ENCODE results near the gene HECTD3. TPM values are rescaled to one million over a fixed set of nuclear protein-coding genes. Genes with fewer than 3 reads are reported as not detected.

Gene HECTD3
- total RNA-seq (2014; rRNA removed; shearing (Covaris generic)): 16.4 and 30.4 TPM in 2 replicates

- Histone ChIP-seq H3K27ac (peak within 1 kb of the TSS; percentile 10), H3K27me3 (replicated peaks) (no peaks in the 10 kb centered on the region), H3K9me3 (replicated peaks) (no peaks in the 10 kb centered on the region), H3K4me3 (peak within 1 kb of the TSS; percentile 93), H3K4me1 (replicated peaks) (peaks cover 27% of the 10 kb centered on the region), H3K36me3 (peaks cover 73% of the 10 kb centered on the region)
- peak; percentile 78 to 79 for DNase-seq (ENCODE audit: low read depth in 1 of 2, low spot score in 2 of 2)
Observed at GRCh38 chr1:45010855-45011811, at the start of gene HECTD3. Gene HECTD3, minus strand, starts transcription at chr1:45011324. Its CDS starts 67 bp downstream, at chr1:45011257.

DNA sequence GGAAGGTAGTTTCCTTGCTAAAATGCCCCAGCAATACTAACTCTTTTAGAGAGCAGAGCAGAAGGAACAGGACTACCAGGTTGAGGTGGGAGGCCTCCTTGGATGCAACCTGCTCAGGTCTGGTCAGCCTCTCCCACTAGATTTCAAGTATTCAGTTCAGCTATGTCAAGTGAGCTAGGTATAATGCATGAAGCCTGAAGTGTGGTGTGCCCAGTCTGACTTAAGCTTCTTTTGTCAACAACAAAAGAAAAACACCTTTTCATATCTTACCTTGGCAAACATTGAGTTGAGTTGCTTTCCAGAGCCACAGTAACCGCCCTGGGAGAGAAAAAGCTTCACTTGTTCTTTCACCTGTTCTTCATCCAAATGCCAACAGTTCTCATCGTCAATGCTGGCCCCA, 48.7 kb upstream of the HECTD3 start:
- Histone ChIP-seq H3K27me3 (replicated peaks) (no peaks in the 10 kb centered on the region), H3K27ac (no peak overlapping the region), H3K4me3 (no peak overlapping the region), H3K9me3 (replicated peaks) (no peaks in the 10 kb centered on the region), H3K4me1 (replicated peaks) (no peaks in the 10 kb centered on the region), H3K36me3 (no peaks in the 10 kb centered on the region)
- no peak for DNase-seq (ENCODE audit: low read depth in 1 of 2, low spot score in 2 of 2)

DNA sequence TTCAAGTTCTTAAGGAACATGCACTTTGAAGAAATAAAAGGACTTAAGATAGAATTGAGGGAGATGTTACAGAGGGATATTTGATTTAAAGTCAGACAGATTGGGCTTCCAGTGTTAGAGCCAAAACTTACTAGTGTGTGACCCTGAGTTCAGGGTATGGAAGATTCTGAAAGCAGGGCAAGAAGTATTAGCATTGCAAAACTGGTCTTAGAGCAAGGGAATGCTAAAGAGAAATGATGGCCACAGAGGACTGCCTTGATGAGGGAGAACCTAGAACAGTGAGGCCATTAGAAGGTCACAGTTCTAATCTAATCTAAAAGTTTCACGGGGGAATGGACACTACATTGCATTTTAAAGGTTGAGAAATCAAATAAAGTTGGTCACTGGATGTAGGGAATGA, 46.4 kb upstream of the HECTD3 start:
- H3K4me3 ChIP-seq: no peak overlapping the region
- no peaks in the 10 kb centered on the region for H3K36me3 ChIP-seq
- no peak overlapping the region for H3K27ac ChIP-seq
- DNase-seq (ENCODE audit: low read depth in 1 of 2, low spot score in 2 of 2): no peak
- no peaks in the 10 kb centered on the region for H3K4me1 ChIP-seq (replicated peaks)
- no peaks in the 10 kb centered on the region for H3K27me3 ChIP-seq (replicated peaks)
- no peaks in the 10 kb centered on the region for H3K9me3 ChIP-seq (replicated peaks)

DNA sequence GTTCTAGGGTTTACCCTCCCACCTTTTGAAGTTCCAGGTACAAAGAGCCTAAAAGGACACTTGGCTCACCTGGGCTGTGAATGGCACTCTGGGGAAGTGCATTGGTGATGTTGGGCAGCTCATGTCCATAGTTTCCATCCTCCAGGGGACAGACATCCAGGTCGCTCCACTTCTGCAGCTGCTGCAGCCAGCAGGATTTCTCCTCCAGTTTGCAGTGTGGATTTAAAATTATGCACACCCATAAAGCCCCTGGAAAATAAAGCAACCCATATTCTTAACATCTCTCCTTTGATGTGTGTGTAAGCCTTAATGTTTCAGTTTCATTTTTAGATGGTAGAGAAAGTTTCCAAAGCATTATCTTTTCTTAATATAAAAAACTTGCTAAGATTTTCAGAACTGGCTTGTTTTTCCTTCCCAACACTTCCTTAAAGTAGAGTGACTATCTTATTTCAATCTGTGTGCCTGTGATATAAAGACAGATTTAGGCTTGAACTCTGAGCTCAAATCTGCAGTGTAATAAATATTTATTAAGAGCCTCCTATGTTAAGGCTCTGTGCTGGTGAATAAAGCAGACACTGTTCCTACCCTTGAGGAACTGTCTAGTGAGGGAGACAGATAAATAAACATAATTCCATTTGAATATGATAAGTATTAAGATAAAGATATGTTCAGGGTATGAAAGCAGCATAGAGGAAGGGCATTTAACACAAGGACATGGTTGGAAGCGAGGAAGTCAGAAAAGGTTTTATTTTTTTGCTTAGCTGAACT, 40.1 kb upstream of the HECTD3 start:
- H3K9me3 ChIP-seq (replicated peaks): no peaks in the 10 kb centered on the region
- H3K4me1 ChIP-seq (replicated peaks): no peaks in the 10 kb centered on the region
- no peak overlapping the region for H3K27ac ChIP-seq
- H3K36me3 ChIP-seq: no peaks in the 10 kb centered on the region
- H3K4me3 ChIP-seq: no peak overlapping the region
- DNase-seq (ENCODE audit: low read depth in 1 of 2, low spot score in 2 of 2): no peak
- no peaks in the 10 kb centered on the region for H3K27me3 ChIP-seq (replicated peaks)

GRCh38 chr1:45047032-45047431, 35.9 kb upstream of the HECTD3 start:
- Histone ChIP-seq H3K27ac (no peak overlapping the region), H3K4me1 (replicated peaks) (no peaks in the 10 kb centered on the region), H3K36me3 (no peaks in the 10 kb centered on the region), H3K27me3 (replicated peaks) (no peaks in the 10 kb centered on the region), H3K9me3 (replicated peaks) (no peaks in the 10 kb centered on the region), H3K4me3 (no peak overlapping the region)
- DNase-seq (ENCODE audit: low read depth in 1 of 2, low spot score in 2 of 2): no peak

DNA sequence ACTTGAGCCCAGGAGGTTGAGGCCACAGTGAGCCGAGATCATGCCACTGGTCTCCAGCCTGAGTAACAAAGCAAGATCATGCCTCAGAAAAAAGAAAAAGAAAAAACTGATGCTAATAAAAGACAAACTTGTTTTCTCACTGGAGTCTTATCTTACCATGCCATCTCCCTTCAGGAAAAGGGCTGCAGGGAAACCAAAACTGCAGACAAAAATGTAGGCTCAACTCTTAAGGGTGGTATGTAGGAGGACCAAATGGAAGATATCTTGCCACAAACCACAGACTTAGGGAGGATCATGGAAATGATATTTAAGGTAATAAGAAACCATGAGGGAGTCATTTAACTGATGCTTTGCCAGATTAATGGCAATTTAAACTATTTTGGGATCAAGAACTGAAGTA, 33.8 kb upstream of the HECTD3 start:
- no peak overlapping the region for H3K27ac ChIP-seq
- no peaks in the 10 kb centered on the region for H3K36me3 ChIP-seq
- H3K4me1 ChIP-seq (replicated peaks): no peaks in the 10 kb centered on the region
- no peak for DNase-seq (ENCODE audit: low read depth in 1 of 2, low spot score in 2 of 2)
- no peaks in the 10 kb centered on the region for H3K9me3 ChIP-seq (replicated peaks)
- H3K27me3 ChIP-seq (replicated peaks): no peaks in the 10 kb centered on the region
- H3K4me3 ChIP-seq: no peak overlapping the region

- H3K27ac ChIP-seq: no peak overlapping the region
Observed at GRCh38 chr1:45043094-45043493, 32.0 kb upstream of the HECTD3 start.

DNA sequence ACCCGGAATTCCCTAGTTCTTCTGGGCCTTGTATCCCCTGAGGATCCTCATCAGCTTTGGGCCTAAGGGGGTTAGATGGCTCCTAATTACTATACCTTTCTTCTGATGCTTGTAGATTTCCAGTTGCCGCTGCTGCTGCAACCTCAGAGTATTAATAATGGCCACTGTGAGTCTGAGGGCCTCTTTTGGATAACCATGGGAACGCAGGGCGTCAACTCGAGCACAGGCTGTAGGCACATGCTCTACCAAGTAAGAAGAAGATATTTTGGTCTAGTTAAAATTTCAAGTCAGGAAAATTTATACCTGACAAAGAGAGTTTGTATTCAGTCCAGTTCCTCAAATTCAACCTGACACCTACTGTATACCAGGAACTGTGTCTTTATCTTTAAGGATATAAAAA, 29.2 kb upstream of the HECTD3 start:
- DNase-seq (ENCODE audit: low read depth in 1 of 2, low spot score in 2 of 2): no peak
- 0 out of 2 replicates have a peak, but pooled peaks cover 2% of the 10 kb centered on the region for H3K27me3 ChIP-seq (replicated peaks)
- no peaks in the 10 kb centered on the region for H3K36me3 ChIP-seq
- no peaks in the 10 kb centered on the region for H3K4me1 ChIP-seq (replicated peaks)
- H3K27ac ChIP-seq: no peak overlapping the region
- no peak overlapping the region for H3K4me3 ChIP-seq
- H3K9me3 ChIP-seq (replicated peaks): no peaks in the 10 kb centered on the region

More at GRCh38 chr1:45043094-45043493, 32.0 kb upstream of the HECTD3 start:
- H3K4me1 ChIP-seq (replicated peaks): no peaks in the 10 kb centered on the region
- no peaks in the 10 kb centered on the region for H3K36me3 ChIP-seq
- H3K27me3 ChIP-seq (replicated peaks): 0 out of 2 replicates have a peak, but pooled peaks cover 2% of the 10 kb centered on the region
- no peaks in the 10 kb centered on the region for H3K9me3 ChIP-seq (replicated peaks)
- no peak overlapping the region for H3K4me3 ChIP-seq
- no peak for DNase-seq (ENCODE audit: low read depth in 1 of 2, low spot score in 2 of 2)

GRCh38 chr1:45038661-45039364, 27.7 kb upstream of the HECTD3 start:
- Histone ChIP-seq H3K27me3 (replicated peaks) (0 out of 2 replicates have a peak, but pooled peaks cover 2% of the 10 kb centered on the region), H3K36me3 (no peaks in the 10 kb centered on the region), H3K4me1 (replicated peaks) (no peaks in the 10 kb centered on the region), H3K9me3 (replicated peaks) (no peaks in the 10 kb centered on the region), H3K4me3 (no peak overlapping the region), H3K27ac (no peak overlapping the region)
- DNase-seq (ENCODE audit: low read depth in 1 of 2, low spot score in 2 of 2): no peak

DNA sequence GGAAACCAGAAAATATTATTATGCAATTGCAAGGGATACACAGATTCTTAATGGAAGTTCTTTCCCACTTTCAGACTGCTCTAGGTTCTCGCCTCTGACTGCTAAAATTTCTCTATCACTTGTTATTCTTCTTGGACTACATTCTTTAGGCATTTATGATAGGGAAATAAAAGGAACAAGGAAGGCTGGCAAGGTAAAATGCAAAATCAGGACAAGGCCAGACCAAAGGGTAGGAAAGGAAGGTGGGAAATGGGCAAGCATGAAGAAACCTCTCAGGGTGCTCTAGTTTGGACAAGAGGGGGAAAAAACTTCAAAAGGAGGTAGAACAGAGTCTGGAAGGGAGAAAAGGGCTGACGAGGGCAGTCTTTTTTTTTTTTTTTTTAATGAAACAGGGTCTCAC, 27.1 kb upstream of the HECTD3 start:
- H3K36me3 ChIP-seq: no peaks in the 10 kb centered on the region
- no peak overlapping the region for H3K27ac ChIP-seq
- 0 out of 2 replicates have a peak, but pooled peaks cover 2% of the 10 kb centered on the region for H3K27me3 ChIP-seq (replicated peaks)
- no peaks in the 10 kb centered on the region for H3K9me3 ChIP-seq (replicated peaks)
- H3K4me1 ChIP-seq (replicated peaks): no peaks in the 10 kb centered on the region
- DNase-seq (ENCODE audit: low read depth in 1 of 2, low spot score in 2 of 2): no peak
- no peak overlapping the region for H3K4me3 ChIP-seq

GRCh38 chr1:45037456-45037855, 26.3 kb upstream of the HECTD3 start:
- Histone ChIP-seq H3K9me3 (replicated peaks) (no peaks in the 10 kb centered on the region), H3K27me3 (replicated peaks) (0 out of 2 replicates have a peak, but pooled peaks cover 2% of the 10 kb centered on the region), H3K27ac (no peak overlapping the region), H3K4me3 (no peak overlapping the region), H3K4me1 (replicated peaks) (no peaks in the 10 kb centered on the region), H3K36me3 (no peaks in the 10 kb centered on the region)
- DNase-seq (ENCODE audit: low read depth in 1 of 2, low spot score in 2 of 2): no peak

- H3K4me3 ChIP-seq: no peak overlapping the region
- H3K27ac ChIP-seq: no peak overlapping the region
- H3K9me3 ChIP-seq (replicated peaks): no peaks in the 10 kb centered on the region
- no peaks in the 10 kb centered on the region for H3K36me3 ChIP-seq
- no peaks in the 10 kb centered on the region for H3K4me1 ChIP-seq (replicated peaks)
- H3K27me3 ChIP-seq (replicated peaks): 0 out of 2 replicates have a peak, but pooled peaks cover 2% of the 10 kb centered on the region
- no peak for DNase-seq (ENCODE audit: low read depth in 1 of 2, low spot score in 2 of 2)
Observed at GRCh38 chr1:45035631-45036301, 24.6 kb upstream of the HECTD3 start.

DNA sequence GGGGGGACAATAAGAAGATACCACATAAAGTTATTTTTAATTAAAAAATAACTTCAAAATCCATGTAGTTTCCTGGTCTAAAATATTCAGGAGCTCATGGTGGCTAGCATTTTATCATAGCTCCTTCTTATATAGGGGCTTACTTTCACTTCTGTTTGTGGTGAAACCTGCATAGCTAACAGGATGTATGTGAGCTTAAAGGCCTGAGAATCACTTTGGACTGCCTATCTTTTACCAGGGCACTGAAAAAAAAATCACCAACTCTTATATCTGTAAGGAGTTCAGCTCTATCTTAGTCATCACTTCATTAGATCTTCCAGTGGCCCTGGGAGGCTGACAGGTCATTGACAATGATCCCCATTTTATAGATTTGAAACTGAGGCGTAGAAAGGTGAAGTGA, 22.2 kb upstream of the HECTD3 start:
- no peak overlapping the region for H3K27ac ChIP-seq
- H3K27me3 ChIP-seq (replicated peaks): 0 out of 2 replicates have a peak, but pooled peaks cover 2% of the 10 kb centered on the region

More for the DNA sequence above, 22.2 kb upstream of the HECTD3 start:
- no peak overlapping the region for H3K4me3 ChIP-seq
- no peaks in the 10 kb centered on the region for H3K4me1 ChIP-seq (replicated peaks)
- no peak for DNase-seq (ENCODE audit: low read depth in 1 of 2, low spot score in 2 of 2)
- H3K9me3 ChIP-seq (replicated peaks): no peaks in the 10 kb centered on the region
- no peaks in the 10 kb centered on the region for H3K36me3 ChIP-seq
